ENCODE measurements around the gene CCNDBP1.

DNA sequence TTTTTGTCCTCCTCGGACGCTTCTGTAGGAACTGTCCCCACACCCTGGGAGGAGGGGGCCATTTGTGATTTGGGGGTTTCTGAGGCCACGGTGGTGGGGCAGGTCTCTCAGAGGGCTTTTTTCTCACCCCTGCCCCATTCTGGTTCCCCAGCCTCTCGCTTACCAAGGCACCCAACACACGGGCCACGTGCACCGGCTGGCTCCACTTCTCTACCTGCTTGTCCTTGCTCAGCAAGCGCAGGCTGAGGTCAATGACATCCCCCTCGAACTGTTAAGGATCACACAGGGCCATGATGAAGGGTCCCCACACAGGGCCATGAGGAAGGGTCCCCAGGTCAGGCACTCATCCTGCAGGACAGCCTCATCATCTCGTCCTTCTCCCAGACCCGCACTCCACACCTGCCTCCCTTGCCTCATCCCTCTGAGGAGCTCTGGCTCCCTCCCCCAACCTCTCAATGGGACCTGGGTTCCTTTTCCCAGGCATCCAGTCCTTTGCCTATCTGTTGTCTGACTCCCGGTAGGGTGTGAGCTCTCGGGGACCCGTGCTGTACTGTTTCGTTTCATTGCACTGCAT lies 25.1 kb downstream of the CCNDBP1 start:
- TF ChIP-seq, protein P1, sequence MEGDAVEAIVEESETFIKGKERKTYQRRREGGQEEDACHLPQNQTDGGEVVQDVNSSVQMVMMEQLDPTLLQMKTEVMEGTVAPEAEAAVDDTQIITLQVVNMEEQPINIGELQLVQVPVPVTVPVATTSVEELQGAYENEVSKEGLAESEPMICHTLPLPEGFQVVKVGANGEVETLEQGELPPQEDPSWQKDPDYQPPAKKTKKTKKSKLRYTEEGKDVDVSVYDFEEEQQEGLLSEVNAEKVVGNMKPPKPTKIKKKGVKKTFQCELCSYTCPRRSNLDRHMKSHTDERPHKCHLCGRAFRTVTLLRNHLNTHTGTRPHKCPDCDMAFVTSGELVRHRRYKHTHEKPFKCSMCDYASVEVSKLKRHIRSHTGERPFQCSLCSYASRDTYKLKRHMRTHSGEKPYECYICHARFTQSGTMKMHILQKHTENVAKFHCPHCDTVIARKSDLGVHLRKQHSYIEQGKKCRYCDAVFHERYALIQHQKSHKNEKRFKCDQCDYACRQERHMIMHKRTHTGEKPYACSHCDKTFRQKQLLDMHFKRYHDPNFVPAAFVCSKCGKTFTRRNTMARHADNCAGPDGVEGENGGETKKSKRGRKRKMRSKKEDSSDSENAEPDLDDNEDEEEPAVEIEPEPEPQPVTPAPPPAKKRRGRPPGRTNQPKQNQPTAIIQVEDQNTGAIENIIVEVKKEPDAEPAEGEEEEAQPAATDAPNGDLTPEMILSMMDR (IDR thresholded peaks at IDR 0.05; ENCODE audit: low read depth, low read length) = no peak
- TF ChIP-seq EZH2phosphoT487 (IDR thresholded peaks at IDR 0.05; ENCODE audit: low read depth) = no peak

All from OCI-LY3 (cell line).